Neutrophil (primary cell): ENCODE results near the gene SLC25A24.
"Not testable (repeated sequence)": the region's sequence is repeated elsewhere in the genome, so short reads cannot be mapped to it uniquely, and the experiment has no call there.

Experiments used
- H3K27ac ChIP-seq: fragments of 200-600 bp; sonication (generic); 2 replicates; pipeline ENCODE4 v1.5.1; 2016; ENCODE audit warnings: mild to moderate bottlenecking, moderate library complexity
- H3K27me3 ChIP-seq: fragments of 200-600 bp; sonication (generic); 2 replicates; pipeline ENCODE4 v1.6.0; 2016; ENCODE audit warnings: mild to moderate bottlenecking
- H3K36me3 ChIP-seq: fragments of 200-600 bp; sonication (generic); 2 replicates; pipeline ENCODE4 v1.5.1; 2017
- H3K4me1 ChIP-seq, 2 experiments: fragments of 200-600 bp in 1 of 2; sonication (generic) in 1 of 2; 1 replicate in 1 of 2; 2 replicates in 1 of 2; pipeline versions ENCODE4 v1.5.1 to v1.6.1; 2013 to 2016; ENCODE audit warnings: low read depth in 1 of 2, low read length in 1 of 2, mild to moderate bottlenecking in 1 of 2, moderate library complexity in 1 of 2; ENCODE audit not compliant: control insufficient read depth in 1 of 2, insufficient read depth in 1 of 2
- H3K4me3 ChIP-seq, 2 experiments: fragments of 200-600 bp in 1 of 2; sonication (generic) in 1 of 2; 1 replicate in 1 of 2; 2 replicates in 1 of 2; pipeline ENCODE4 v1.5.1; 2013 to 2016; ENCODE audit warnings: low read depth in 1 of 2, low read length in 1 of 2, mild to moderate bottlenecking in 1 of 2, moderate library complexity in 1 of 2
- H3K9me3 ChIP-seq: fragments of 200-600 bp; sonication (generic); 2 replicates; pipeline ENCODE4 v1.5.1; 2016
- CTCF ChIP-seq: fragments of 200-600 bp; sonication (generic); IDR thresholded peaks from 2 replicates; pipeline ENCODE4 v1.5.1; 2016; ENCODE audit warnings: antibody characterized with exemption

Gene SLC25A24

GRCh38 chr1:108142773-108143394 is 57.3 kb downstream of the SLC25A24 start:
- H3K27me3 ChIP-seq: no peaks in the 10 kb centered on the region
- peaks cover 38% of the 10 kb centered on the region for H3K36me3 ChIP-seq
- H3K4me1 ChIP-seq: peaks cover 14 to 16% of the 10 kb centered on the region in 2 experiments
- no peak for TF ChIP-seq CTCF
- H3K27ac ChIP-seq: no peak overlapping the region
- no peaks in the 10 kb centered on the region for H3K9me3 ChIP-seq
- H3K4me3 ChIP-seq: no peak overlapping the region

GRCh38 chr1:108142258-108142657 is 57.9 kb downstream of the SLC25A24 start:
- no peak for TF ChIP-seq CTCF
- Histone ChIP-seq H3K9me3 (no peaks in the 10 kb centered on the region), H3K4me1 (peaks cover 14 to 16% of the 10 kb centered on the region in 2 experiments), H3K27me3 (no peaks in the 10 kb centered on the region), H3K36me3 (peaks cover 38% of the 10 kb centered on the region), H3K27ac (no peak overlapping the region), H3K4me3 (no peak overlapping the region)

- no peak for TF ChIP-seq CTCF
- Histone ChIP-seq H3K27ac (no peak overlapping the region), H3K36me3 (peaks cover 41% of the 10 kb centered on the region), H3K9me3 (no peaks in the 10 kb centered on the region), H3K4me3 (no peak overlapping the region), H3K4me1 (peaks cover 14 to 16% of the 10 kb centered on the region in 2 experiments), H3K27me3 (no peaks in the 10 kb centered on the region)
These were observed 58.5 kb downstream of the SLC25A24 start for GRCh38 chr1:108141621-108142020.

GRCh38 chr1:108140936-108141335 is 59.2 kb downstream of the SLC25A24 start:
- no peak overlapping the region for H3K27ac ChIP-seq
- H3K9me3 ChIP-seq: no peaks in the 10 kb centered on the region
- peaks cover 41% of the 10 kb centered on the region for H3K36me3 ChIP-seq
- no peaks in the 10 kb centered on the region for H3K27me3 ChIP-seq
- H3K4me3 ChIP-seq: no peak overlapping the region
- TF ChIP-seq CTCF: no peak
- H3K4me1 ChIP-seq: peaks cover 14 to 16% of the 10 kb centered on the region in 2 experiments

- Histone ChIP-seq H3K27ac (no peak overlapping the region), H3K36me3 (peaks cover 47% of the 10 kb centered on the region), H3K9me3 (no peaks in the 10 kb centered on the region), H3K4me3 (no peak overlapping the region), H3K27me3 (no peaks in the 10 kb centered on the region), H3K4me1 (peaks cover 14 to 16% of the 10 kb centered on the region in 2 experiments)
- TF ChIP-seq CTCF: no peak
These were observed 60.0 kb downstream of the SLC25A24 start for GRCh38 chr1:108140177-108140576.

DNA sequence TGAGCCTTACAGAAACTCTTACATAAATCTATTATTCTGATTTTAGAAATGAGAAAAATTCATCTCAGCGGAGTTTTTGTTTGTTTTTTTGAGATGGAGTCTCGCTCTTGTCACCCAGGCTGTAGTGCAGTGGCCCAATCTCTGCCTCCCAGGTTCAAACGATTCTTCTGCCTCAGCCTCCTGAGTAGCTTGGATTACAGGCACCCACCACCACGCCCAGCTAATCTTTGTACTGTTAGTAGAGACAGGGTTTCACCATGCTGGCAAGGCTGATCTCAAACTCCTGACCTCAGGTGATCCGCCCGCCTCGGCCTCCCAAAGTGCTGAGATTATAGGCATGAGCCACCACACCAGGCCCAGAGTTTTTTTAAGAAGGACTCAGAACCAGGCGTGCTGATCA is 60.6 kb downstream of the SLC25A24 start:
- Histone ChIP-seq H3K36me3 (peaks cover 47% of the 10 kb centered on the region), H3K4me1 (peaks cover 14 to 16% of the 10 kb centered on the region in 2 experiments)

GRCh38 chr1:108133148-108133547 is 67.0 kb downstream of the SLC25A24 start:
- H3K9me3 ChIP-seq, H3K4me3 ChIP-seq, H3K27ac ChIP-seq, H3K27me3 ChIP-seq, H3K4me1 ChIP-seq: not testable (repeated sequence)
- H3K36me3 ChIP-seq: peaks cover 40% of the 10 kb centered on the region

More for the DNA sequence above, 60.6 kb downstream of the SLC25A24 start:
- H3K27ac ChIP-seq, H3K27me3 ChIP-seq, H3K9me3 ChIP-seq, H3K4me3 ChIP-seq: not testable (repeated sequence)

- not testable (repeated sequence) for H3K27ac ChIP-seq, H3K4me1 ChIP-seq, H3K9me3 ChIP-seq, H3K27me3 ChIP-seq, H3K4me3 ChIP-seq
- H3K36me3 ChIP-seq: peaks cover 32% of the 10 kb centered on the region
These were observed 67.8 kb downstream of the SLC25A24 start for GRCh38 chr1:108132367-108132766.

GRCh38 chr1:108131281-108131680 is 68.9 kb downstream of the SLC25A24 start:
- not testable (repeated sequence) for H3K4me3 ChIP-seq, H3K9me3 ChIP-seq, H3K4me1 ChIP-seq, H3K27ac ChIP-seq, H3K27me3 ChIP-seq
- H3K36me3 ChIP-seq: peaks cover 22% of the 10 kb centered on the region
